Measurements from ENCODE around the gene SGPP1. TPM values are rescaled to one million over a fixed set of nuclear protein-coding genes. Genes with fewer than 3 reads are reported as not detected.

Gene SGPP1
- polyA plus RNA-seq, 3 donors = 3.3 to 13.3 (median 7.6) TPM

- H3K36me3 Mint-ChIP-seq = no peaks in the 10 kb centered on the region
- no peaks in the 10 kb centered on the region for H3K4me1 Mint-ChIP-seq
- no peak overlapping the region for H3K27ac ChIP-seq (ENCODE audit: low read depth in 1 of 2, low read length in 2 of 2)
- no peaks in the 10 kb centered on the region for H3K36me3 ChIP-seq (replicated peaks in 1 of 2; ENCODE audit: control insufficient read depth in 1 of 2, insufficient read depth in 2 of 2, low read length in 2 of 2)
- no peaks in the 10 kb centered on the region for H3K4me1 ChIP-seq (ENCODE audit: control insufficient read depth in 1 of 2, insufficient read depth in 2 of 2, low read length in 2 of 2)
- no peak overlapping the region for H3K4me3 Mint-ChIP-seq
- no peak for DNase-seq
- no peak overlapping the region for H3K4me2 ChIP-seq (replicated peaks; ENCODE audit: extremely low read depth, low read length, poor library complexity, severe bottlenecking)
- peaks cover 2 to 3% (median 2%) of the 10 kb centered on the region in 3 donors for H3K27me3 Mint-ChIP-seq (ENCODE audit: low read depth in 3 of 3)
- TF ChIP-seq, protein P1, sequence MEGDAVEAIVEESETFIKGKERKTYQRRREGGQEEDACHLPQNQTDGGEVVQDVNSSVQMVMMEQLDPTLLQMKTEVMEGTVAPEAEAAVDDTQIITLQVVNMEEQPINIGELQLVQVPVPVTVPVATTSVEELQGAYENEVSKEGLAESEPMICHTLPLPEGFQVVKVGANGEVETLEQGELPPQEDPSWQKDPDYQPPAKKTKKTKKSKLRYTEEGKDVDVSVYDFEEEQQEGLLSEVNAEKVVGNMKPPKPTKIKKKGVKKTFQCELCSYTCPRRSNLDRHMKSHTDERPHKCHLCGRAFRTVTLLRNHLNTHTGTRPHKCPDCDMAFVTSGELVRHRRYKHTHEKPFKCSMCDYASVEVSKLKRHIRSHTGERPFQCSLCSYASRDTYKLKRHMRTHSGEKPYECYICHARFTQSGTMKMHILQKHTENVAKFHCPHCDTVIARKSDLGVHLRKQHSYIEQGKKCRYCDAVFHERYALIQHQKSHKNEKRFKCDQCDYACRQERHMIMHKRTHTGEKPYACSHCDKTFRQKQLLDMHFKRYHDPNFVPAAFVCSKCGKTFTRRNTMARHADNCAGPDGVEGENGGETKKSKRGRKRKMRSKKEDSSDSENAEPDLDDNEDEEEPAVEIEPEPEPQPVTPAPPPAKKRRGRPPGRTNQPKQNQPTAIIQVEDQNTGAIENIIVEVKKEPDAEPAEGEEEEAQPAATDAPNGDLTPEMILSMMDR (IDR thresholded peaks at IDR 0.05) = no peak
- H3K27ac Mint-ChIP-seq = no peak overlapping the region
- no peaks in the 10 kb centered on the region for H3K9me3 ChIP-seq (replicated peaks in 1 of 2; ENCODE audit: control insufficient read depth in 1 of 2, insufficient read depth in 1 of 2, low read length in 2 of 2)
- no peak overlapping the region for H3K4me3 ChIP-seq (replicated peaks in 1 of 3; ENCODE audit: low read depth in 2 of 3, low read length in 3 of 3)
- H3K9ac ChIP-seq (ENCODE audit: insufficient read depth, low read length, poor library complexity, severe bottlenecking) = no peak overlapping the region
- H2AFZ ChIP-seq (ENCODE audit: insufficient read depth, low read depth, low read length, poor library complexity, severe bottlenecking) = no peak overlapping the region
- no peaks in the 10 kb centered on the region for H3K27me3 ChIP-seq (ENCODE audit: control insufficient read depth in 2 of 2, insufficient read depth in 2 of 2, low read length in 2 of 2)
- intact Hi-C loops (cut with micrococcal nuclease) = no loop called here
- H4K20me1 ChIP-seq (ENCODE audit: insufficient read depth, low read length) = no peaks in the 10 kb centered on the region
- WGBS (ENCODE audit: insufficient coverage) = 100% methylated on average over 1 of the region's 1 CpG
- no peaks in the 10 kb centered on the region for H3K79me2 ChIP-seq (ENCODE audit: insufficient read depth, low read length)
- peaks cover 0 to 4% (median 2%) of the 10 kb centered on the region in 7 donors for H3K9me3 Mint-ChIP-seq
Observed at GRCh38 chr14:63666335-63666734, 61.5 kb downstream of the SGPP1 start.

- H3K27me3 ChIP-seq (ENCODE audit: control insufficient read depth in 2 of 2, insufficient read depth in 2 of 2, low read length in 2 of 2) = no peaks in the 10 kb centered on the region
- no peak overlapping the region for H3K4me2 ChIP-seq (replicated peaks; ENCODE audit: extremely low read depth, low read length, poor library complexity, severe bottlenecking)
- no peak overlapping the region for H3K4me3 ChIP-seq (replicated peaks in 1 of 3; ENCODE audit: low read depth in 2 of 3, low read length in 3 of 3)
- no peaks in the 10 kb centered on the region for H3K36me3 ChIP-seq (replicated peaks in 1 of 2; ENCODE audit: control insufficient read depth in 1 of 2, insufficient read depth in 2 of 2, low read length in 2 of 2)
- TF ChIP-seq, protein P1 (IDR thresholded peaks at IDR 0.05) = no peak
- H2AFZ ChIP-seq (ENCODE audit: insufficient read depth, low read depth, low read length, poor library complexity, severe bottlenecking) = no peak overlapping the region
- H3K4me1 ChIP-seq (ENCODE audit: control insufficient read depth in 1 of 2, insufficient read depth in 2 of 2, low read length in 2 of 2) = no peaks in the 10 kb centered on the region
- peak in 2 of 3 donors; percentile 7 to 10 for DNase-seq
- H3K79me2 ChIP-seq (ENCODE audit: insufficient read depth, low read length) = no peaks in the 10 kb centered on the region
- peaks cover 1 to 2% (median 2%) of the 10 kb centered on the region in 3 donors for H3K27me3 Mint-ChIP-seq (ENCODE audit: low read depth in 3 of 3)
- 97% methylated on average over 12 of the region's 12 CpGs for WGBS (ENCODE audit: insufficient coverage)
- no peak overlapping the region for H3K4me3 Mint-ChIP-seq
- no peaks in the 10 kb centered on the region for H3K9me3 ChIP-seq (replicated peaks in 1 of 2; ENCODE audit: control insufficient read depth in 1 of 2, insufficient read depth in 1 of 2, low read length in 2 of 2)
- H3K9me3 Mint-ChIP-seq = peaks cover 0 to 4% (median 2%) of the 10 kb centered on the region in 7 donors
- no peak overlapping the region for H3K9ac ChIP-seq (ENCODE audit: insufficient read depth, low read length, poor library complexity, severe bottlenecking)
- peaks cover 2% of the 10 kb centered on the region for H3K4me1 Mint-ChIP-seq
- no peaks in the 10 kb centered on the region for H4K20me1 ChIP-seq (ENCODE audit: insufficient read depth, low read length)
- intact Hi-C loops (cut with micrococcal nuclease) = no loop called here
- no peak overlapping the region for H3K27ac Mint-ChIP-seq
- no peak overlapping the region for H3K27ac ChIP-seq (ENCODE audit: low read depth in 1 of 2, low read length in 2 of 2)
- H3K36me3 Mint-ChIP-seq = peaks cover 0 to 3% of the 10 kb centered on the region in 2 donors
Observed at GRCh38 chr14:63663428-63664341, 64.2 kb downstream of the SGPP1 start.

Measured in CD14-positive monocyte (primary cell).